Endothelial cell (in vitro differentiated cells): ENCODE measurements around the gene UAP1. TPM values are rescaled to one million over a fixed set of nuclear protein-coding genes. Genes with fewer than 3 reads are reported as not detected.
"Not testable (repeated sequence)": the region's sequence is repeated elsewhere in the genome, so short reads cannot be mapped to it uniquely, and the experiment has no call there.

ENCODE experiments used
- DNase-seq: peaks from one replicate; pipeline ENCODE4 v3.0.0; 2021; ENCODE audit warnings: low spot score
- H3K27ac Mint-ChIP-seq: one replicate; pipeline ENCODE4 v1.8.0; 2021; ENCODE audit warnings: mixed read lengths, inconsistent platforms; ENCODE audit not compliant: unreplicated experiment
- H3K27me3 Mint-ChIP-seq: one replicate; pipeline ENCODE4 v1.8.0; 2021; ENCODE audit warnings: mild to moderate bottlenecking, moderate library complexity, mixed read lengths, inconsistent platforms; ENCODE audit not compliant: unreplicated experiment
- H3K36me3 Mint-ChIP-seq: one replicate; pipeline ENCODE4 v1.8.0; 2021; ENCODE audit warnings: mild to moderate bottlenecking, low read depth, mixed read lengths, inconsistent platforms; ENCODE audit not compliant: unreplicated experiment
- H3K4me1 Mint-ChIP-seq: one replicate; pipeline ENCODE4 v1.8.0; 2021; ENCODE audit warnings: mild to moderate bottlenecking, mixed read lengths, inconsistent platforms; ENCODE audit not compliant: unreplicated experiment
- H3K4me3 Mint-ChIP-seq: one replicate; pipeline ENCODE4 v1.8.0; 2021; ENCODE audit warnings: mild to moderate bottlenecking, mixed read lengths, inconsistent platforms; ENCODE audit not compliant: unreplicated experiment
- H3K9me3 Mint-ChIP-seq: one replicate; pipeline ENCODE4 v1.8.0; 2021; ENCODE audit warnings: mixed read lengths, inconsistent platforms; ENCODE audit not compliant: unreplicated experiment
- total RNA-seq: library from RNA; stranded (reverse); fragmentation: NEBNext Ultra II Directional; extraction: Animal tissue kit (Norgen Biotek cat#: 25700); gene quantifications from one replicate; pipeline ENCODE4 v1.2.1, GENCODE V29; 2021; ENCODE audit not compliant: unreplicated experiment
- TF ChIP-seq, protein P1 (sequence below): fragments of 200-600 bp; sonication (generic); IDR thresholded peaks from one replicate; pipeline ENCODE4 v1.5.0; 2021; ENCODE audit warnings: antibody characterized with exemption; ENCODE audit not compliant: unreplicated experiment

Gene UAP1
- total RNA-seq, 1 donor from 2014 or later: 20.9 TPM

- Mint-ChIP-seq H3K4me3 (no peak overlapping the region), H3K9me3 (no peaks in the 10 kb centered on the region)
- TF ChIP-seq, protein P1, sequence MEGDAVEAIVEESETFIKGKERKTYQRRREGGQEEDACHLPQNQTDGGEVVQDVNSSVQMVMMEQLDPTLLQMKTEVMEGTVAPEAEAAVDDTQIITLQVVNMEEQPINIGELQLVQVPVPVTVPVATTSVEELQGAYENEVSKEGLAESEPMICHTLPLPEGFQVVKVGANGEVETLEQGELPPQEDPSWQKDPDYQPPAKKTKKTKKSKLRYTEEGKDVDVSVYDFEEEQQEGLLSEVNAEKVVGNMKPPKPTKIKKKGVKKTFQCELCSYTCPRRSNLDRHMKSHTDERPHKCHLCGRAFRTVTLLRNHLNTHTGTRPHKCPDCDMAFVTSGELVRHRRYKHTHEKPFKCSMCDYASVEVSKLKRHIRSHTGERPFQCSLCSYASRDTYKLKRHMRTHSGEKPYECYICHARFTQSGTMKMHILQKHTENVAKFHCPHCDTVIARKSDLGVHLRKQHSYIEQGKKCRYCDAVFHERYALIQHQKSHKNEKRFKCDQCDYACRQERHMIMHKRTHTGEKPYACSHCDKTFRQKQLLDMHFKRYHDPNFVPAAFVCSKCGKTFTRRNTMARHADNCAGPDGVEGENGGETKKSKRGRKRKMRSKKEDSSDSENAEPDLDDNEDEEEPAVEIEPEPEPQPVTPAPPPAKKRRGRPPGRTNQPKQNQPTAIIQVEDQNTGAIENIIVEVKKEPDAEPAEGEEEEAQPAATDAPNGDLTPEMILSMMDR: no peak
Observed at GRCh38 chr1:162599451-162599850, 37.9 kb downstream of the UAP1 start.

GRCh38 chr1:162603117-162603516 lies 41.6 kb downstream of the UAP1 start:
- H3K27me3 Mint-ChIP-seq, DNase-seq, H3K4me3 Mint-ChIP-seq, H3K36me3 Mint-ChIP-seq, H3K27ac Mint-ChIP-seq, H3K4me1 Mint-ChIP-seq, H3K9me3 Mint-ChIP-seq: not testable (repeated sequence)

More at GRCh38 chr1:162599451-162599850, 37.9 kb downstream of the UAP1 start:
- no peak for DNase-seq
- Mint-ChIP-seq H3K27ac (no peak overlapping the region), H3K36me3 (no peaks in the 10 kb centered on the region), H3K27me3 (no peaks in the 10 kb centered on the region), H3K4me1 (no peaks in the 10 kb centered on the region)

- no peaks in the 10 kb centered on the region for H3K27me3 Mint-ChIP-seq
Observed at GRCh38 chr1:162605225-162605927, 43.9 kb downstream of the UAP1 start.

GRCh38 chr1:162609306-162609705 lies 47.8 kb downstream of the UAP1 start:
- Mint-ChIP-seq H3K27me3 (no peaks in the 10 kb centered on the region), H3K36me3 (no peaks in the 10 kb centered on the region), H3K9me3 (no peaks in the 10 kb centered on the region), H3K4me3 (no peak overlapping the region), H3K27ac (no peak overlapping the region), H3K4me1 (peaks cover 6% of the 10 kb centered on the region)
- DNase-seq: no peak
- TF ChIP-seq, protein P1: no peak

More at GRCh38 chr1:162605225-162605927, 43.9 kb downstream of the UAP1 start:
- Mint-ChIP-seq H3K4me1 (peaks cover under 1% of the 10 kb centered on the region), H3K9me3 (no peaks in the 10 kb centered on the region), H3K36me3 (no peaks in the 10 kb centered on the region), H3K4me3 (no peak overlapping the region), H3K27ac (no peak overlapping the region)
- DNase-seq: no peak
- TF ChIP-seq, protein P1: no peak

- Mint-ChIP-seq H3K27ac (no peak overlapping the region), H3K9me3 (no peaks in the 10 kb centered on the region), H3K36me3 (peaks cover 3% of the 10 kb centered on the region), H3K4me1 (peaks cover 6% of the 10 kb centered on the region), H3K4me3 (no peak overlapping the region), H3K27me3 (no peaks in the 10 kb centered on the region)
- no peak for DNase-seq
- TF ChIP-seq, protein P1: no peak
Observed at GRCh38 chr1:162612606-162613400, 51.3 kb downstream of the UAP1 start.
